Smooth muscle cell (in vitro differentiated cells): ENCODE results near the gene CYS1. TPM values are rescaled to one million over a fixed set of nuclear protein-coding genes. Genes with fewer than 3 reads are reported as not detected.
A peak's percentile ranks its signal among the peaks of the same experiment; 100 is the strongest.

ENCODE experiments used
- DNase-seq: peaks from one replicate; lab custom pipeline; 2025; ENCODE audit not compliant: unreplicated experiment; lab: John Stamatoyannopoulos, UW
- H2AFZ ChIP-seq: fragments of 200-600 bp; sonication (generic); 2 replicates; pipeline ENCODE4 v1.6.0; 2016; ENCODE audit warnings: antibody characterized with exemption, low read depth, mild to moderate bottlenecking
- H3F3A ChIP-seq: fragments of 200-600 bp; sonication (generic); 2 replicates; pipeline ENCODE4 v1.6.0; 2017; ENCODE audit warnings: antibody characterized with exemption, low read depth
- H3K27ac ChIP-seq: fragments of 200-600 bp; sonication (generic); 2 replicates; pipeline ENCODE4 v1.5.1; 2016; ENCODE audit warnings: low read depth, mild to moderate bottlenecking
- H3K27me3 ChIP-seq: fragments of 200-600 bp; sonication (generic); 2 replicates; pipeline ENCODE4 v1.6.1; 2016; ENCODE audit warnings: low read depth, mild to moderate bottlenecking
- H3K36me3 ChIP-seq: fragments of 200-600 bp; sonication (generic); 2 replicates; pipeline ENCODE4 v1.5.1; 2016; ENCODE audit warnings: low read depth
- H3K4me1 ChIP-seq: fragments of 200-600 bp; sonication (generic); 2 replicates; pipeline ENCODE4 v1.5.1; 2016; ENCODE audit warnings: low read depth
- H3K4me2 ChIP-seq: fragments of 200-600 bp; sonication (generic); 2 replicates; pipeline ENCODE4 v1.6.0; 2016; ENCODE audit warnings: mild to moderate bottlenecking
- H3K4me3 ChIP-seq: fragments of 200-600 bp; sonication (generic); 2 replicates; pipeline ENCODE4 v1.5.1; 2016; ENCODE audit warnings: mild to moderate bottlenecking
- H3K79me2 ChIP-seq: fragments of 200-600 bp; sonication (generic); 2 replicates; pipeline ENCODE4 v1.6.0; 2016; ENCODE audit warnings: low read depth, mild to moderate bottlenecking
- H3K9ac ChIP-seq: fragments of 200-600 bp; sonication (generic); 2 replicates; pipeline ENCODE4 v1.6.0; 2016; ENCODE audit warnings: low read depth
- H3K9me3 ChIP-seq: fragments of 200-600 bp; sonication (generic); replicated peaks from 2 replicates; pipeline ENCODE4 v1.5.1; 2016; ENCODE audit warnings: low read depth
- H4K20me1 ChIP-seq: fragments of 200-600 bp; sonication (generic); 2 replicates; pipeline ENCODE4 v1.6.0; 2016; ENCODE audit warnings: low read depth
- CTCF ChIP-seq: fragments of 200-600 bp; sonication (generic); IDR thresholded peaks from 2 replicates; pipeline ENCODE4 v1.5.1; 2017; ENCODE audit warnings: borderline replicate concordance, mild to moderate bottlenecking, antibody characterized with exemption; ENCODE audit not compliant: insufficient read depth, poor library complexity, severe bottlenecking
- WGBS: methylation state at CpG from one replicate; pipeline ENCODE4 v1.1.7; 2016; ENCODE audit warnings: low lambda C conversion rate; 5-methylcytosine and 5-hydroxymethylcytosine counted together
- polyA plus RNA-seq: library from polyadenylated mRNA; unstranded; fragments of >200 nt; fragmentation: Nextera tagmentation; extraction: Ambion mirVana; gene quantifications from 2 replicates; pipeline ENCODE4 v1.2.1, GENCODE V29; 2016
- total RNA-seq: library from RNA; depleted of rRNA; stranded (reverse); fragments of >200 nt; gene quantifications from 2 replicates; pipeline ENCODE4 v1.2.3, GENCODE V29; 2014

CYS1 gene
- total and polyA plus RNA-seq, 2 experiments from 2014 or later, result 3.9 to 11.5 TPM

GRCh38 chr2:10122500-10123280 lies 42.5 kb upstream of the CYS1 start, which contains the start of gene RRM2:
Gene RRM2, plus strand, starts transcription at chr2:10122739. Its CDS starts 60 bp downstream, at chr2:10122799.
- peaks cover 5% of the 10 kb centered on the region for H3K79me2 ChIP-seq
- under 1% methylated on average over 52 of the region's 81 CpGs for WGBS

GRCh38 chr2:10120877-10121574 lies 40.8 kb upstream of the CYS1 start:
- peak overlapping the region; percentile 12 for H3K9ac ChIP-seq
- DNase-seq, result no peak
- H3K36me3 ChIP-seq, result no peaks in the 10 kb centered on the region
- H3K27ac ChIP-seq, result peak overlapping the region; percentile 41
- H3K4me3 ChIP-seq, result peak overlapping the region; percentile 64
- peaks cover 6% of the 10 kb centered on the region for H3F3A ChIP-seq
- peaks cover 21% of the 10 kb centered on the region for H3K4me1 ChIP-seq
- no peaks in the 10 kb centered on the region for H3K9me3 ChIP-seq
- H2AFZ ChIP-seq, result peak overlapping the region; percentile 35
- 9% methylated on average over 13 of the region's 13 CpGs for WGBS
- H3K4me2 ChIP-seq, result peak overlapping the region; percentile 99
- H3K27me3 ChIP-seq, result no peaks in the 10 kb centered on the region
- TF ChIP-seq CTCF, result no peak
- H3K79me2 ChIP-seq, result peaks cover 5% of the 10 kb centered on the region
- no peaks in the 10 kb centered on the region for H4K20me1 ChIP-seq

More at GRCh38 chr2:10122500-10123280, 42.5 kb upstream of the CYS1 start, which contains the start of gene RRM2:
- H3K27ac ChIP-seq, result peak within 1 kb of the TSS; percentile 41
- no peaks in the 10 kb centered on the region for H3K9me3 ChIP-seq
- H3K27me3 ChIP-seq, result no peaks in the 10 kb centered on the region
- peak; percentile 48 for DNase-seq
- H4K20me1 ChIP-seq, result no peaks in the 10 kb centered on the region
- H3F3A ChIP-seq, result peaks cover 6% of the 10 kb centered on the region
- H3K4me3 ChIP-seq, result peak within 1 kb of the TSS; percentile 64
- no peaks in the 10 kb centered on the region for H3K36me3 ChIP-seq
- peaks cover 21% of the 10 kb centered on the region for H3K4me1 ChIP-seq
- H3K4me2 ChIP-seq, result peak within 1 kb of the TSS; percentile 99
- H2AFZ ChIP-seq, result no peak within 1 kb of the TSS
- TF ChIP-seq CTCF, result no peak
- peak within 1 kb of the TSS; percentile 50 for H3K9ac ChIP-seq

- peaks cover 5% of the 10 kb centered on the region for H3K79me2 ChIP-seq
- H3K27ac ChIP-seq, result peak overlapping the region; percentile 41
- 2% methylated on average over 50 of the region's 60 CpGs for WGBS
- no peaks in the 10 kb centered on the region for H3K36me3 ChIP-seq
- H3F3A ChIP-seq, result peaks cover 6% of the 10 kb centered on the region
- H3K9me3 ChIP-seq, result no peaks in the 10 kb centered on the region
- peak overlapping the region; percentile 12 for H3K9ac ChIP-seq
- peak; percentile 72 for DNase-seq
- H3K4me3 ChIP-seq, result peak overlapping the region; percentile 64
- no peaks in the 10 kb centered on the region for H3K27me3 ChIP-seq
- peaks cover 21% of the 10 kb centered on the region for H3K4me1 ChIP-seq
- H3K4me2 ChIP-seq, result peak overlapping the region; percentile 99
- no peaks in the 10 kb centered on the region for H4K20me1 ChIP-seq
- H2AFZ ChIP-seq, result peak overlapping the region; percentile 20
- no peak for TF ChIP-seq CTCF
Measured at GRCh38 chr2:10120158-10120876, 40.1 kb upstream of the CYS1 start.
